ENCODE measurements around the gene NDUFV1.
"Not testable (repeated sequence)": the region's sequence is repeated elsewhere in the genome, so short reads cannot be mapped to it uniquely, and the experiment has no call there.

Gene NDUFV1

DNA sequence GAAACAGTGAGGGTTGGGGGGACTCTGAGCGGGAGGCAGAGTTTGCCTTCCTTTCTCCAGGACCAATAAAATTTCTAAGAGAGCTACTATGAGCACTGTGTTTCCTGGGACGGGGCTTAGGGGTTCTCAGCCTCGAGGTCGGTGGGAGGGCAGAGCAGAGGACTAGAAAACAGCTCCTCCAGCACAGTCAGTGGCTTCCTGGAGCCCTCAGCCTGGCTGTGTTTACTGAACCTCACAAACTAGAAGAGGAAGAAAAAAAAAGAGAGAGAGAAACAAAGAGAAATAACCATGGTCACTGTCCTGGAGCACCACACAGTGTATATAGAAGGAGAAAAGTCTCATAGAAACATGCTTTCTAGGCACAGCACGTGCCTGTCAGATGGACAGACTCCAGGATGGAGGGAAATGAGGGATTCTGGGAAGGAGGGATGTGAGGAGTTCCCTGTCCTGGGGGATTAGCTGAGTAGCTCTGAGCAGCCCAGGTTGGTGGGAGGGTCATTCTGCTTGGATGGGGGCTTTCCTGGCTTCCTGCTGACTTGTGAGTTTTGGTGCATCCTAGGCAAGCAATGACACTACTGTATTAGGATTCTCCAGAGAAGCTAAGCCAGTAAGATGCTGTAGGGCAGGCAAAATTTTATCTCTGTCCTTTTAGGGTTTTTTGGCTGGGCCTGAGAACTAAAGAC is 20.0 kb upstream of the NDUFV1 start:
- DNase-seq: no peak

DNA sequence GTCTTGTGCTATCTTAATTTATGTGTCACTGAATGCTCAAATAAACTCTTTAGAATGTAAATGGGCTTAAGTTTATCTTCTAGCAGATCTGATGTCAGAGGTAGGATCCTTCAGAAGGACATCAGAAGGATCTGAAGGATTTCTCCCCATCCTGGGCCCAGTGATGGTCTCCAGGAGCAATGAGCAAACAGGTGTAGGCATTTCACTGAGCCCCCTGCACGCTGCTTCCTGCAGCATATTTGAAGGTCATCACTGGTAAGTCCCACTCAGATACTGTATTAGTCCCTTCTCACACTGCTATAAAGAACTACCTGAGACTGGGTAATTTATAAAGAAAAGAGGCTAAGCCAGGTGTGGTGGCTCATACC is 18.6 kb upstream of the NDUFV1 start:
- no peak for DNase-seq

GRCh38 chr11:67588899-67589415 is 17.8 kb upstream of the NDUFV1 start:
- not testable (repeated sequence) for DNase-seq

GRCh38 chr11:67592880-67593564 is 13.7 kb upstream of the NDUFV1 start:
- no peak for DNase-seq

DNA sequence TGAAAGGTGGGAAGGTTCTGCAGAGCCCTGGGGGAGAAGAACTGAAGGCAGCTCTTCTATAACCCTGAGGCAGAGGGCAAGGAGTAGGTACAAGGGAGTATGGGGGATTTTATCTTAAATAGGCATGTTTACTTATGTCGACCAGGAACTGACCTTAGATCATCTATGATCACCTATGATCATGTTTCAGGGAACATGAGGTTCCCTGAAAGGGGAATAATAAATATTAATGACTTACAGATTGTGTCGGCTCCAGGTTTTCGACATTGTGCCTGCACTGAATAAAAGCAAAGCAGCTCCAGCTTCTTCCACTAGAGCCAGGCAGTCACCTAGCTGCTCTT is 13.2 kb upstream of the NDUFV1 start:
- DNase-seq: no peak

GRCh38 chr11:67594480-67594879 is 12.3 kb upstream of the NDUFV1 start:
- DNase-seq: no peak

DNA sequence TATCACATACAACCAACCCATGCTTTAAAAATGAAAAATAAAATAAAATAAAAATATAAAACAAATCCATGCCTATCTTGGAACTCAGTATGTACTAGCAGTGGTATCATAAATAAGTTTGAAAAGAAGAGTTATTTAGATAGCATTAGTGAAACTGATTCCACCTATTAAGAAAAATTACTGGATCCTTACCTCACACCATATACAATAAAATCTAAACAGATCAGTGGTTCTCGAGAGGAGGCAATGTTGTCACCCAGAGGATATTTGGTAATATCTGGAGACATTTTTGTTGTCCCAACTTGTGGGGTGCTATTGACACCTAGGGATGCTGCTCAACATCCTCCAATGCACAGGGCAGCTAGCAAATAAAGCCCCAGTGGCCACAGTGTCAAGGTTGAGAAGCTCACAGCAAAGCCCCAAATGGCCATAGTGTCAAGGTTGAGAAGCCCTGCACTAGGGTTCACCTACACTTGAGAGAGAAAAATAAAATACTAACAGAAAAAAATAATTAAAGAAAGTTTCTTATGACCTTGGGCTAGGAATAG is 9.9 kb upstream of the NDUFV1 start:
- DNase-seq: no peak

- DNase-seq: not testable (repeated sequence)
Measured at GRCh38 chr11:67597458-67597857, 9.3 kb upstream of the NDUFV1 start.

GRCh38 chr11:67597963-67598362 is 8.8 kb upstream of the NDUFV1 start:
- not testable (repeated sequence) for DNase-seq

- DNase-seq: no peak
Measured at GRCh38 chr11:67599149-67599548, 7.6 kb upstream of the NDUFV1 start.

- DNase-seq: no peak
Measured at GRCh38 chr11:67600324-67601029, 6.3 kb upstream of the NDUFV1 start.

DNA sequence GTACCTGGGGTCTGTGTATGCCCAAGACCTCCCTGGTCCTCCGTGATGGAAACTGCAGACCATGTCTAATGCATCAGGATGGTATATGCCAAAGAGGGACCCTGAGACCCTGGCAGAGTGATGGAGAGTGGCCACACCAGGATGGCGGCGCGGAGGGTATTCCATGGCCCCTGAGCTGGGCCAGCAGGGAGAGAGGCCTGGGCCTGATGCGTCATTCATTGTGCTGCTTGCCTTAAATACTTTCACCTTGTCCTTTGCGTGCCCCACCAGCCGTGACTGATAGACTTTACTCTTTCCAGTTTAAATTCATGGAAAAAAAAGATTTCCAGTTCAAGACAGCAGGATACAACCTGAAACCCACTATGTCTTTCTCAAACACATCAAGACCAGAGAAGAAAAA is 5.6 kb upstream of the NDUFV1 start:
- DNase-seq: no peak

DNA sequence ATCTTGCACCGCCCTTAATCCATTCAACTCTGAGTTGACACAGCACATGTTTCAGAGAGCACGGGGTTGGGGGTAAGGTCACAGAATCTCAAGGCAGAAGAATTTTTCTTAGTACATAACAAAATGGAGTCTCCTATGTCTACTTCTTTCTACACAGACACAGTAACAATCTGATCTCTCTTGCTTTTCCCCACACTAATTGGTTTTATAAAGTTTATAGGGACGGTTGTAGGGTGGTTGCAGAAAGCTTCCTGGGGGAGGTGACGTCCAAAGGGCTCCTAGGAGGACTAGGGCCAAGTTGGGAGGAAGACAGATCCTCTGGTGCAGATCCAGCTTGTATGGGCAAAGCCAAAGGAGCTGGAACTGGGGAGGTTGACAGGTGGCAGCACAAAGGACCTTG is 2.6 kb upstream of the NDUFV1 start:
- not testable (repeated sequence) for DNase-seq

GRCh38 chr11:67604815-67605214 is 1.9 kb upstream of the NDUFV1 start:
- no peak for DNase-seq

DNA sequence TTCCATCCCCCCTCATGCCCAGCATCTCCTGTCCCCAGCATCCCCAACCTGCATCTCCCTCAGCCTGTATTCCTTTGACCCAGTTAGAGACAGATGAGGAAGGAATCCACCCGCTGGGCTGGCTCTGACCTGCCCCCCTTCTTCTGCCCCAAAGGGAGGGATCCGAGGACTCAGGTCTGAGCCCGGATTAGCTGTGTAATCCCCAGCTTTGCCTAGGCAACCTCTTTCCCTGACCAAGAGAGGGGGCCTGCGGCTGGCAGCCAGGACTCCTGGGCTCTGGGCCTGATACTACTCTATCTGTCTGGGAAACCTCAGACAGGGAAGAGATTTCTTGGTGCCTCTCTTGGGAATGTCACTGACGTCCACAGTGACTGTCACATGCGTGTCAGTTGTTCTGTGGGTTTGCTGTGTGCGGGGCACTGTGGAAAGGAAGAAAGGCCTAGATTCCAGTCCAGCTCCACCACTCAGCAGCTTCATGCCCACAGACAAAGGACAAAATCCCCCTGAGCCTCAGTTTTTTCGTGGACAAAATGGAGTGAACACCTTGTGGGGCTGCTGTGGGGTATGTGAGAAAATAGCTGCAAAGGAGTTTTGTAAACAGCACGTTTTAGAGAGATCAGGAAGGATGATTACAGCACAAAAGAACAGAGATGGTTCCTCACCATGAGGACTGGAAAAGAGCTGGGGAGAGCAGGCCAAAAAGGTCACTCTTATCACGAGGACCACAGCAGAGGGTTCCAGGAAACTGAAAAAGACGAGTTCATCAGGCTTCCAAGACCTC is 1.3 kb upstream of the NDUFV1 start:
- no peak for DNase-seq

GRCh38 chr11:67606093-67606491 is 644 bp upstream of the NDUFV1 start:
- DNase-seq: no peak

- no peak for DNase-seq
Measured at GRCh38 chr11:67607507-67607906, 771 bp downstream of the NDUFV1 start.

GRCh38 chr11:67608486-67608885 is 1.8 kb downstream of the NDUFV1 start:
- no peak for DNase-seq

DNA sequence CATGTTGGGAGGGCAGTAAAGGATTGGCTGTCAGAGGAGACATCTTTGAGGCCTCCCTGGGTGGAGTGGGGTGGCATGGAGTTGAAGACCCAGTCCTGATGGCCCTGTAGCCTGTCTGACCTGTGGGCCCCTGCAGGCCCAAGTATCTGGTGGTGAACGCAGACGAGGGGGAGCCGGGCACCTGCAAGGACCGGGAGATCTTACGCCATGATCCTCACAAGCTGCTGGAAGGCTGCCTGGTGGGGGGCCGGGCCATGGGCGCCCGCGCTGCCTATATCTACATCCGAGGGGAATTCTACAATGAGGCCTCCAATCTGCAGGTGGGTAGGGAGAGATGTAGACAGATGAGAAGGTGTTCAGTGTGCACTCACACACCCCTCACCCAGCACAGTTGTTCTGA is 2.6 kb downstream of the NDUFV1 start:
- no peak for DNase-seq

- no peak for DNase-seq
Measured at GRCh38 chr11:67610302-67610868, 3.6 kb downstream of the NDUFV1 start.

- no peak for DNase-seq
Measured at GRCh38 chr11:67611165-67611564, 4.4 kb downstream of the NDUFV1 start.

Data from stimulated activated CD4-positive, alpha-beta T cell treated with anti-CD3 and anti-CD28 coated beads, Interleukin-15, amount 100 ng/mL, for 24 hours (primary cell).